NCI-H345 treated with DMSO at 0.1 percent for 48 hours (cell line): Measurements from ENCODE around the gene IWS1.
"Not testable (repeated sequence)": the region's sequence is repeated elsewhere in the genome, so short reads cannot be mapped to it uniquely, and the experiment has no call there.

ENCODE experiments used
- DNase-seq: peaks from one replicate; lab custom pipeline; 2025; ENCODE audit not compliant: unreplicated experiment; lab: John Stamatoyannopoulos, UW

IWS1 gene

DNA sequence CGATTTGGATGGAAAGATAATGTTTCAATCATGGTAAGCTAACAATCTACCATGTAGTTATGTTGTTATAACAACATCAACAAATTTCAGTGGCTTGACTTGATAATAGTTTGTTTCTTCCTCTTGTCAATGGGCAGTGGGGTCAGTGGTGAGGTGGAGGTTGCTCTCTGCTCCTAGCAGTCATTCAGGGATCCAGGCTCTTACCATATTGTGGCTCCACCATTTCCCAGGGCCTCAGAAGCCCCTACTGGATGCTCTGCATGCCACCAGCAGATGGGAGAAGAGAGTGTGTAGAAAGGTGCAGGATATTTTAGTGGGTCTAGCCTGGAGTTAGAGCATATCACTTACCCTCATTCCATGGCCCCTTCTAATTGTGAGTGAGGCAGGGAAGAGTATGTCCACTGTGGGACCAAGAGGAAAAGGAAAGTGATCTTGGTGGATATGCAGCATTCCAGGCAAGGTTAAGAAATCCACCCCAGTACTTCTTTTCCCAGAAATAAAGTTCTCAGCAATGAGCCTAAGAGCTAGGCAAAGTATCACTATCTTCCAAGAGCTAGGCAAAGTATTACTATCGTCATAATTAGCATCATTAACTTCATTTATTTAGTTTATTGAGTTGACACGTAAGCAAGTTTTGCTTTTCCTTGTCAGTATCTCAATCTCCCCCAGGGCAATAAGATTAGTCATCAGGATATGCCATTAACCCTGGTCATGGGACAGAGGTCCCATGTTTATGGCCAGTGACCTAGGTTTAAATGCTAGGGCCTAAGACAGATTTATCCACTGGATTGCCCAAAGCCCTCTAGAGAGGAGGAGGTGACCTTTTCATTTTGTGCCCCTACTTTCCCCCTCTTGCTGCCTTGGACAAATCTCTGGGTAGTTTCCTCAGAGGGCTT, 4.2 kb upstream of the IWS1 start:
- DNase-seq: no peak

DNA sequence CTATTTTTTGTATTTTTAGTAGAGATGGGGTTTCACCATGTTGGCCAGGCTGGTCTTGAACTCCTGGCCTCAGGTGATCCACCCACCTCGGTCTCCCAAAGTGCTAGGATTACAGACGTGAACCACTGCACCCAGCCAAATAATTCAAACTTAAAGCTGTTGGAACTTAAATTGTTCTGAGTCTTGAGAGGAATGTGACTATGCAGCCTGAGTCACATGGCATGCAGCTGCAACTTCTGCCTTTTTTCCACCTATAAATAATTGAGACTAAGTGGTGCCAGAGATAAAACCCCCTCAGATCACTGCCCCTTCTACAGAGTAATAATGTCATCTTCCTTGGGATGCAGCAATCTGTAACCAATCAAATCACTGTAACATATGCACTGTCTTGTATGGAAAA, 3.1 kb upstream of the IWS1 start:
- not testable (repeated sequence) for DNase-seq

DNA sequence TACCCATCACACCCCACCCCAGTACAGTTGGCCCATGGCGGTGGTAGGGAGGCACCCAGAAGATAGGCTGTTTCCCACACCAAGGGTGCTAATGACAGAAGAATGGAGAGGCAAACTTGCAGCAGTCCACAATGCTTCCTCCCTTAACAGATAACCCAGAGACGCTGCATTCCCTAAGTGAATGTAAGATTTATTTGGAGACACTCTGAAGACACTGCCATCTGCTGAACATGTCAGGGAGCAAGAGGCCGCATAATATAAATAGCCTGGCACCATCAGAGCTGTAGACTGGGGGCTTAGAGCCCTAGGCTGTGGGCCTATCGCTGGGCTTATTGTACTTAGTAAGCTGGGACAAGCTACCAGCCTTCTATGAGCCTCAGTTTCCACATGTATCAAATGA, 2.2 kb upstream of the IWS1 start:
- no peak for DNase-seq

DNA sequence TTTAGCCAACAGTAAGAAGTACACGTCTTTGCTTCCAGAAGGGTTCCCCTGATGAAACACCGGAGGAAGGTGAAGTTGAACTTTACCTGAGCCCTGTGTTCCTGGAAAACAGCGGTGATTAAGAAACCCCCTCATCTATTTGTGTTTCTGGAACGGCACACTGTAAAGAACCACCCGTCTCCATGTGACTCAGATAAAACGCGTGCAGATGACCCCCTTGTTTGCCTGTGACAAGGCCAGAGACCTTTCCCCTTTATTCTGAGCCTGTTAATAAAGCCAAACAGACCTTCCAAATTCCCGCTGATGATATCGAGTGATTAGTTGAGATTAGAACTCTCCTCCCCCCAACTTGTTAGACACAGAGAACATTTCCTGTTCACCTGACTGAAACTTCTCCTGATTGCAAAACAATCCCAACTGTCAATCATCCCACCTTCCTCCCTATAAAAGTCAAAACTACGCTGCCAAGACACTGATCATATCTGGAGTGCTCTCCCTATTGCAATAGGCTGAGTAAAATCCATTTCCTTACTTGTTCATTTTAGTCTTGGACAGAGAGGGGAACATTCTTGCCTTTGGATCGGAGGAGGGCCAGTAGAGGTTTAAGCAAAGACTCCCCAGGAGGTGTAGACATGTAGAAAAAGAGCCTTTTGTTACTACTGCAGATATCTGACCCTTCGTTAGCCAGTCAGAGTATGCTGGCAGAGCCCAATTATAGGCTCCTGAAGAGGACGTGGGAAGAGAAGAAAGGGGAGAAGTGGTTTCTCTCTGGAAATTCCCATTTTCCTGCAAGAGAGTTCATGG, 914 bp upstream of the IWS1 start:
- no peak for DNase-seq

DNA sequence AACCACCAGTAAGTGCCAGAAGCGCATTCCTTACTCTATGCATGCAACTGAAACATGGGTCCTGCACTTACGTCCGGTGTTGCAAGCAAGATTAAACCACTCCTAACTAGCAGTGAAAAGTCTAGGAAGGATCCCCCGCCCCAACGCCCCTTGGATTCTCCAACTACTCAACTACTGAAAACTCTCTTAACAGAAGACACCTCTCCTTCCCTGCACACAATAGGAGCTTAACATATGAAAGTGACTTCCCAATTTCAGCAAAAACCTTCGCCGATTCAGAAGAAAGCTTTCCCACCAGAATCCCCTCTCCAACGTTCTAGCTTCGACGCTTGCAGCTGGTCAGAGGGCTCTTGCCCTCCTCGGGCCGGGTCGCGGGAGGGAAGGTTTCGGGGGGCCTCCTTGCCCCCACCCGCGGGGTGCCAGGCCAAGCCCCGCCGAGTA, 578 bp downstream of the IWS1 start:
- DNase-seq: no peak

DNA sequence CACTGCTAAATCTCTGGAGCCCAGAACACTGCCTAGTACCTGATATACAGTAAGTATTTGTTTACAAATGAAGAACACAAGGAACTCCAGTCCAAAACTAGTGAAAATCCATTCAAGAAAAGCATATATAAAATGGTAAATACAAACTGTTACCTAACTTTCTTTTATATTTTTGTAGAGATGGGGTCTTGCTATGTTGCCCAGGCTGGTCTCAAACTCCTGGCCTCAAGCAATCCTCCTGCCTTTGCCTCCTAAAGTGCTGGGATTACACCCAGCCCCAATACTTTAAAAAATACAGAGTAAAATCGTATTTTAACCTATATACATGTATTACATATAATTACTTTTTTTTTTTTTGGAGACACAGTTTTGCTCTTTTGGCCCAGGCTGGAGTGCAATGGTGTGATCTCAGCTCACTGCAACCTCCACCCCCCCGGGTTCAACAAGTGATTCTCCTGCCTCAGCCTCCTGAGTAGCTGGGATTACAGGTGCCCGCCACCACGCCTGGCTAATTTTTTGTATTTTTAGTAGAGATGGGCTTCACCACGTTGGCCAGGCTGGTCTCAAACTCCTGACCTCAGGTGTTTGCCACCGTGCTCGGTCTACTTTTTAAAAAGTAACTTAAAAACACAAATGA, 2.0 kb downstream of the IWS1 start:
- DNase-seq: not testable (repeated sequence)

DNA sequence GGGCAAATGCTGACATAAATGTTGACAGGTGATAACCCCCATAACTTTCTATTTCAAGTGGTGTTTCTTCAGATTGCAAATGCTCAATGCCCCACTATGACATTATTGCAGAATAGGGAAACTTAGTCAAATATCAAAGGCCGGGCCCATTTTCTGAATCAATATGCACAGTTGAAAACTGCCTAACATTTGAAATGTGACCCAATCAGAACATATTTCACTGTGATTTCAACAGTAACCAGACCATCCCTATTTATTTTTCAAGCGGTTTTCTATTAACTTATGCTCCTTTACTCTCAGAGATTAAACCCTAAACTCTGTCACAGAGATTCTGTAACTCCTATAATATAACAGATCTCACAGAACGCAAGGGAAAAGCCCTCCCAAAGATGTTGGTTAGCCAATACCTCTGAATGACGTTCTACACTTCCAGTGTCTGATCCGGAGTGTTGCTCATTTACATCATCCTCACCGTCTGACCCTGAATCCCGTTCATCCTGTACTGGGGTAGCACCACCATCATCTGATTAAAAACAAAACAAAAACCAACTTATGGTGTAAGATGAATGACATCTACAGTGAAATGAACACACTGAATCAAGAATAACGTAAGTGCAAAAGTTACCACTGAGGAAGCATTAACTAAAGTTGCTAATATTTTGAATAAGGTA, 2.9 kb downstream of the IWS1 start:
- DNase-seq: no peak

DNA sequence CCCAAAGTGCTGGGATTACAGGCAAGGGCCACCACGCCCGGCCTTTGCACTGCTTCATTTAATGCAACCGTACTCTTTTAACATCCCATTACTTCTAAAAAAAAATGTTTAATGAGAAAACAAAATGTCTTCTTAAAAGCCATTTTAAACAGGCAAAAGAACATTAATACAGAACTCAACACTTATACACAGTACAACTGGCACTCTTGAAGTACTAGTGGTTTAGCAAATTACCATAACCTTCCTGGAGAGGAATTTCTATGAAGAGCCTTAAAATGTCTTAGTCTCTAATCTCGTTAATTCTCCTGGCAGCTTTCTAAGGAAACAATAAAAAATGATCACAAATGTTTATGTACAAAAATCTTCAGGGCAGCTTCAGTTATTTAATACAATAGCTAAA, 5.9 kb downstream of the IWS1 start:
- no peak for DNase-seq

DNA sequence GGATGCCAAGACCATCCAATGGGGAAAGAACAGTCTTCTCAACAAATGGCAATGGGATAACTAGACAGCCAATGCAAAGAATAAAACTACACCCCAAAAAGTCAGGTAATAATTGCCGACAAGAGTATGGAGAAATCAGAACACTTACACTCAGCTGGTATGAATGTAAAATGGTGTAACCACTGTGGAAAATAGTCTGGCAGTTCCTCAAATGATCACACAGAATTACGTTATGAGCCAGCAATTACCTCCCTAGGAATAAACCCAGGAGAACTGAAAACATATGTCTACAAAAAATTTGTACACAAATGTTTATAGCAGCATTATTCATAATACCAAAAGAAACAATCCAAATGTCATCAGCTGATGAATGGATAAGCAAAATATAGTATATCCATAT, 8.8 kb downstream of the IWS1 start:
- DNase-seq: no peak

DNA sequence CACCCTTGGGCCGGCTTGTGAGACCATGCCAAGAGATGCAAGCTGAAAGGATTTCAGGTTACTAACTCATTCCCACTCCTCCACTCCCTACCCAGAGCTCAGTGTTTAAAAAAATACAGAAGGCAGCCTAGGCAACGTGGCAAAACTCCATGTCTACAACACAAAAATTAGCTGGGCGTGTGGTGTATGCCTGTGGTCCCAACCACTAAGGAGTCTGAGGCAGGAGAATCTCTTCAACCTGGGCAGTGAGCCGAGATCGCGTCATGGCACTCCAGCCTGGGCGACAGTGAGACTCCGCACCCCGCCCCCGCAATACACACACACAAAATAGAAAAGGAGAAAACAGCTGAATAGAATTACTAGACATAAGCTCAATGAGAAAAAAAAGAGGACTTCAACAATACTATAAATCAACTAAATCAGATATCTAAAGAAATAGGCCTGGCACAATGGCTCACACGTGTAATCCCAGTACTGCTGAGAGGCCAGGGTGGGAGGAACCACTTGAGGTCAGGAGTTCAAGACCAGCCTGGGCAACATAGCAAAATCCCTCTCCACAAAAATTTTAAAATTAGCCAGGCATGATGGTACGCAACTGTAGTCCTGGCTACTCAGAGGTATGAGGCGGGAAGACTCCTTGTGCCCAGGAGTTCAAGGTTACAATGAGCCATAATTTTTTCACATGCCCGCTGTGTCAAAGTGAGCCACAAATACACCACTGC, 10.1 kb downstream of the IWS1 start:
- DNase-seq: no peak

DNA sequence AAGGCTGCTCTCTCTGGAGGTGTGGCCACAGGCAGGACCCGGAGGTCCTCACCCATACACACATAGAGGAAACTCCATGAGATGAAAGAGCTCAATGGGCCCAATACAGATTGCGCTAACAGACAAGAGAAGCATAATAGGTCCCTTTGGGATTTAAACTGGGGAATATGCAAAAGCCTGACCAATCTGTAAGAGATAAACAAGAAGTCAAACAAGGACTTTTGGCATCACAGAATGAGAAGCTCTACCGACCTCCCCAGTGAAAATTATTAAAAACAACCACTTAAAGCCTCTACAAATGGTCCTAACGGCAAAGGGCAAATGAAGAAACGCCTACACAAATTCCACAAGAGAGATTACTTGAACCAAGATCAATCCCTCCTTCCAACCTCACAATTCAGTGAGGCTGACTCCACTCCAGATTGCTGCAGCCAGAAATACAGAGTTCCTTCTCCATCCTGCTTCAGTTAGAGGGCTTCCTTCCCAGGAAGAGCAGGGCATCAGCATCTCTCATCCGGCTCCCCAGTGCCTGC, 10.8 kb downstream of the IWS1 start:
- no peak for DNase-seq

DNA sequence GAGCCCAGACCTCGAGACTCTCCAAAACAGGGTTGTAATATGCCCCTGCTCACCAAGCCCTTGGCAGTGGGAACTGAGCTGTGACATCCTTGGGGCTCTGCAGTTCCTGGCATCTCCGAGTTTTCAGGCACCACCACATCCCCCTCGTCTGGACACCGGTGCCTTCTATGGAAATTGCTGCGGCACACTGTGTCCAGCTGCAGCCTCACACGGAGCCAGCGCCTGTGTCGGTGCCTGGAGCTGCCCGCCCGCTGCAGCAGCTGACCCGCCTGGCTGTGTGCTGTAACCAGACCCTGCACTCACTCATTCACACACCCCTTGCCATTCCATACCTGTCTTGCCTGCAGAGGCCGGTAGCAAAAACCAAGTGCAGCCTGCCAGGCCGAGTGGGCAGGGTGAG, 11.8 kb downstream of the IWS1 start:
- DNase-seq: no peak

DNA sequence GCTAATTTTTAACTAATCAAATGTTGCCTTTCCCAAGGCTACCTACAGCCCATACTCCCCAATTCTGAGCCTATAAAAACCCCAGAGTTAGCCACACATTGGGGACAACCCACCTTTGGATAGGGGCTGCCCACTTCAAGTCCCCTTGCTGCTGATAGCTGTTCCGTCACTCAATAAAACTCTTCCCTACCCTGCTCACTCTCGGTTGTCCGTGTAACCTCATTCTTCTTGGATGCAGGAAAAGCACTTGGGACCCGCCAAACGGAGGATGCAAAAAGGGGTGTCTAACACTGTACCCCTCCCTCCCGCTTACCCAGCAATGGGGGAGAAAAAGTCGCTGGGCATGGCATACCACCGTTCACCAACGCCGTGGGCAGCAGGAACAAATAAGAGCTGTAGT, 12.2 kb downstream of the IWS1 start:
- DNase-seq: no peak

DNA sequence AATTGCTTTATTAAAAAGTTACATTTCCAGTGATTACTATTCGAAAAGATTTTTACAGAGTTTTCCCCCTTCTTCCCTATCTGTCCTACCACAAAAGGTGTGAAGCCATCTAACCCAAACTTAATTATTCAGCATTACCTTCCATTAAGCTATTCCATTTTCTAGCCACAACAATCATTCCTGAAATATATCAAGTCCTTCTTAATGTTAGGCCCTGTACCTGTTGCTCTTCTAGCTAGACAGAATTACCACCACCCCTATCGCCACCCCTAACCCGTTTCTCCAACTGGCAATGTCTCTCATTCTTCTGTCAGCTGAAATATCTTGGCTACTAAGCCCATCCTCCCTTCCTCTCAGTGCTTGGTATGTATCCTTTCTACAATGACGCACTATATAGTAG, 13.9 kb downstream of the IWS1 start:
- DNase-seq: no peak

DNA sequence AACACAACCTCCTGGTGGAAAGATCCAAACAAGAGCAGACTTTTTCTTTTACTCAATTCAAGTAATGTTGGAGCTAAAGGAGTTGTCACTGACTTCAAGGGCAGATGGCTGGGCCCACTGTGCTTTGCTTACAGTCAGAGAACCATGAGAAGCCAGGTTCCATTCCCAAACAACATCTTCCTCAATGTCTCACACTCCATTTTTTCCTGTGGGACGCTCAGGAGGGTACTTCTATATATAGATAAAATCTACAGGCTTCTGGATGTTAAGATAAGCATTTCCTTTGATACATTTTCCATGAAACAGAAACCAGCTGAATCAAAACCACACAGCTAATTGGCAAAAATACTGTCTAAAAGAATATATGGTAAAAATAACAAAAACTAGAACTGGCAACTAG, 14.4 kb downstream of the IWS1 start:
- DNase-seq: no peak

DNA sequence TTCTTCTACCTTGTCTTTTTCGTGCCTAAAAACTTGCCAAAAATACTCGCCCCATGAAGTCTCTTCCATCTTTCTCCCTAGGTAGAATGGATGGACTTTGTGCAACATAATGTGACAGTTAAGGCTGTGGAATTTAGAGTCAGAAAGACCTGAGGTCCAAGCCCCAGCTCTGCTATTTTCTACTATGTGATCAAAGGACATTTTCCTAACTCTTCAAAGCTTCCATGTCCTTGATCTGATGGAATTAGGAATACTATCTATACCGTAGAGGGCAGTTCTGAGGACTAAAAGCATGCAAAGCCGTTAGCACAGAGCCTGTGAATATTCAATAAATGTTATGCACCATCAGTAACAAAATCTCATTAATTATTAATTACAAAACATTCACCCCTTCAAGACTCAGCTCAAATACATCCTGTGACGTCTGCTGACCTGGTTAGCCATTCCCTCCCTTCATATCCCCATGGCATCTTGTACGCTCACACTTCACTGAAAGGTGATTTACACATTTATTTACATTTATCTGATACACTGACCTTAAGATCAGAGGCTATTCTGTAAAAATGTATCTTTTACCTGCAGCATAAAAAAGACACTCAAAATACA, 15.1 kb downstream of the IWS1 start:
- DNase-seq: no peak

DNA sequence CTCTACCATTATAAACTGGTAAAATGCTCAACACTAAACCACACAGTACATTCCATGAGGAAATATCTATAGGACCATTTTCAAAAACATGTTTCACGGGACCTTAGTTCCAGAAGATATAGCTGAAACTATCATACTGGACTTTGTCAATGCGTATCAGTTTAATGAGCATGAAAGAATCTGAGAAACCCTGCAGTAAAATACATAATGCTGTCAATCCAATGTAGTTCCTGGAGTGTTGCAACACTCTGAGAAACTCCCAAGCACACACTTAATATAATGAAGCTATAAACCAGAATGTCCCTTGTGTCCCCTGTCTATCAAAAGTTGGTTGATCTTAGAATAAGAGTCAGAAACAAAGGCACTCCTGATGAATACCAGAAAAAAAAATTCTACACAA, 16.2 kb downstream of the IWS1 start:
- DNase-seq: no peak

DNA sequence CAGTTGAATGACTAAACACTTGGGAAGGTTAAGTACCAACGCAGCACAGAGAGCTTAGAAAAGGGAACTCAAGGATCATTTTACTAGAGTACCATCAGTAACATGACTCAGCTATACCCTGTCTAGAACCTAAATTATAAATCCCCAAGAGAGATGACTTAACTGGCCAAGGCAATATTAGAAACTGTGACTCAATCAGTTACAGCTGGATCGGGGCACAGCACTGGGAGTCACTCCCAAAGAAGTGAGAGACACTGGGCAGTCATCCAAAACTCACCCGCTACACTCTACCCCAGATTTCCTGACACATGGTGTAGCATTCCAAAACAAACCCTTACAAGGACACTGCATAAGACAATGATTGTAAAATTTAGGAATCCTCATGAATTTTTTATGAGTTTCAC, 17.7 kb downstream of the IWS1 start:
- DNase-seq: peak; percentile 16

DNA sequence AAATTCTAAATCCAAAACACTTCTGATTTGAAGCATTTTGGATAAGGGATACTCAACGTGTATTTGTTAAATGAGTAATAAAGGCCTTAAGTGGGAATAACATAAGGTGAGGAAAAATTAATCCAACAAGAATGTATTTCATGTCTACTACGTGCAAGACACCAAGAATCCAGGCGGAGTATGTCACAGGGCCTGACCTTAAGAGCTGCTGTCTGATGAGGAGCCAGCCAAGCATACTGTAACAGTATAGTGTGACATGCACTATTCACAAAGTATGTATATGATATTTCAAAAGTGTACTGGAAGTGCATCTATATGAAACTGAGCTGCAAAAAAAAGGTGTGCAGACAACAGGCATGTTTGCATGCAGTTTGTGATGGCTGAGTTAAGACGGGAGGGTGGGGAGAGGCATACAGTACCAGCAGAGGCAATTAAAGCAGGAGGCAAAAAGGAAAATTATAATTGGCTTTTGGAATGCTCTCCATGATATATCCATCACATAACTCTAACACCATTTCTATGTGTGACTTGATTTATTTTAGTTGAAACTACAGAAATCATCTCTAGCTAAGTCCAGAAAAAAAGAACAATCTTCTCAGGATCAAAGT, 18.2 kb downstream of the IWS1 start:
- DNase-seq: no peak

DNA sequence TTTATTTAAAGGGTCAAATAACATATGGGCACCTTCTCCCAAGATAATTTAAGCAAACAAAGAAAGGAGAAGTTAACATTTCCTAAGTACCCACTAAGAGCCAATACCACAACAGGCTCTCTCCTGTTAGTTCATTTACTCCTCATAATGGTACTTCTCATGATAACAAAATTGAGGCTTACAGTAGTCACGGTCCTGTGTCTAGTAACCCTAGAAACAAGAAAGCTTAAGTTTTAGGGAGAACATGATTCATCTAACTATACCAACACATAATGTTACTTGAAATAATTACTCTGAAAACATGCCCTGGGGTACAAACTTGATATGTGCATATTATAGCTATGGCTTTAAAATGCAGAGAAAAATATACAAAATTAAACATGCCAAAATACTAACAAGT, 19.8 kb downstream of the IWS1 start:
- DNase-seq: no peak
